CD14-positive monocyte (primary cell): ENCODE measurements around the gene LTBP1. TPM values are rescaled to one million over a fixed set of nuclear protein-coding genes. Genes with fewer than 3 reads are reported as not detected.

Source experiments
- DNase-seq, 3 donors: peaks; one replicate each; pipeline ENCODE4 v3.0.0-alpha.2; 2011 to 2022
- H2AFZ ChIP-seq: 2 replicates; pipeline ENCODE4 v1.6.0; 2012; ENCODE audit warnings: mild to moderate bottlenecking, low read depth, low read length, inconsistent platforms; ENCODE audit not compliant: insufficient read depth, poor library complexity, severe bottlenecking
- H3K27ac ChIP-seq, 2 donors: 1 replicate in 1 of 2; 2 replicates in 1 of 2; pipeline ENCODE4 v1.5.1; 2012 to 2013; ENCODE audit warnings: low read length in 2 of 2, control low read depth in 1 of 2, inconsistent platforms in 1 of 2, low read depth in 1 of 2, mild to moderate bottlenecking in 1 of 2
- H3K27me3 ChIP-seq, 2 donors: one replicate each; pipeline versions ENCODE4 v1.6.0 to v1.6.1; 2011 to 2013; ENCODE audit warnings: low read length in 2 of 2; ENCODE audit not compliant: control insufficient read depth in 2 of 2, insufficient read depth in 2 of 2
- H3K36me3 ChIP-seq, 2 donors: replicated peaks in 1 of 2; 1 replicate in 1 of 2; 2 replicates in 1 of 2; pipeline versions ENCODE4 v1.5.1 to v1.6.1; 2012 to 2013; ENCODE audit warnings: low read length in 2 of 2, control low read depth in 1 of 2, inconsistent platforms in 1 of 2, mild to moderate bottlenecking in 1 of 2; ENCODE audit not compliant: insufficient read depth in 2 of 2, control insufficient read depth in 1 of 2
- H3K4me1 ChIP-seq, 2 donors: 1 replicate in 1 of 2; 2 replicates in 1 of 2; pipeline versions ENCODE4 v1.5.1 to v1.6.1; 2012 to 2013; ENCODE audit warnings: low read length in 2 of 2, control low read depth in 1 of 2, inconsistent platforms in 1 of 2, mild to moderate bottlenecking in 1 of 2, moderate library complexity in 1 of 2; ENCODE audit not compliant: insufficient read depth in 2 of 2, control insufficient read depth in 1 of 2
- H3K4me2 ChIP-seq: replicated peaks from 2 replicates; pipeline ENCODE3; 2012; ENCODE audit warnings: low read length, moderate library complexity, mild to moderate bottlenecking; ENCODE audit not compliant: poor library complexity, severe bottlenecking; ENCODE audit errors: extremely low read depth
- H3K4me3 ChIP-seq, 3 experiments: fragments of 200-600 bp in 1 of 3; sonication (generic) in 1 of 3; replicated peaks in 1 of 3; 1 replicate in 2 of 3; 2 replicates in 1 of 3; pipeline ENCODE4 v1.5.1; 2011 to 2013; ENCODE audit warnings: low read length in 3 of 3, mild to moderate bottlenecking in 3 of 3, control low read depth in 2 of 3, low read depth in 2 of 3, inconsistent platforms in 1 of 3, moderate library complexity in 1 of 3
- H3K79me2 ChIP-seq: 2 replicates; pipeline ENCODE4 v1.6.0; 2012; ENCODE audit warnings: mild to moderate bottlenecking, control low read depth, inconsistent platforms, low read length, moderate library complexity; ENCODE audit not compliant: insufficient read depth
- H3K9ac ChIP-seq: 2 replicates; pipeline ENCODE4 v1.6.0; 2017; ENCODE audit warnings: low read length, mild to moderate bottlenecking; ENCODE audit not compliant: insufficient read depth, poor library complexity, severe bottlenecking
- H3K9me3 ChIP-seq, 2 donors: replicated peaks in 1 of 2; 1 replicate in 1 of 2; 2 replicates in 1 of 2; pipeline versions ENCODE4 v1.5.1 to v1.6.1; 2012 to 2013; ENCODE audit warnings: low read length in 2 of 2, control low read depth in 1 of 2; ENCODE audit not compliant: control insufficient read depth in 1 of 2, insufficient read depth in 1 of 2
- H4K20me1 ChIP-seq: 2 replicates; pipeline ENCODE4 v1.6.0; 2012; ENCODE audit warnings: mild to moderate bottlenecking, low read length, control low read depth, moderate library complexity; ENCODE audit not compliant: insufficient read depth
- H3K27ac Mint-ChIP-seq, 7 donors: one replicate each; pipeline ENCODE4 v1.8.0; 2020; ENCODE audit warnings: mild to moderate bottlenecking in 7 of 7, mixed read lengths in 7 of 7, moderate library complexity in 6 of 7, inconsistent platforms in 2 of 7
- H3K27me3 Mint-ChIP-seq, 3 donors: one replicate each; pipeline ENCODE4 v1.8.0; 2021 to 2022; ENCODE audit warnings: low read depth in 3 of 3, mild to moderate bottlenecking in 3 of 3, mixed read lengths in 3 of 3, moderate library complexity in 3 of 3, inconsistent platforms in 1 of 3
- H3K36me3 Mint-ChIP-seq, 2 donors: one replicate each; pipeline ENCODE4 v1.8.0; 2020; ENCODE audit warnings: mixed read lengths in 2 of 2, inconsistent platforms in 1 of 2, mild to moderate bottlenecking in 1 of 2
- H3K4me1 Mint-ChIP-seq: one replicate; pipeline ENCODE4 v1.8.0; 2020; ENCODE audit warnings: mild to moderate bottlenecking, mixed read lengths
- H3K4me3 Mint-ChIP-seq, 2 donors: one replicate each; pipeline ENCODE4 v1.8.0; 2020; ENCODE audit warnings: mild to moderate bottlenecking in 2 of 2, mixed read lengths in 2 of 2, moderate library complexity in 1 of 2
- H3K9me3 Mint-ChIP-seq, 7 donors: one replicate each; pipeline ENCODE4 v1.8.0; 2020 to 2022; ENCODE audit warnings: mixed read lengths in 7 of 7, mild to moderate bottlenecking in 6 of 7, moderate library complexity in 6 of 7, inconsistent platforms in 2 of 7
- CTCF ChIP-seq: fragments of 200-600 bp; IDR thresholded peaks from one replicate; pipeline ENCODE4 v1.8.0; 2022; ENCODE audit warnings: antibody characterized with exemption, mild to moderate bottlenecking
- WGBS: methylation state at CpG from one replicate; pipeline ENCODE4 v1.1.5; 2013; ENCODE audit warnings: missing lambda C conversion rate; ENCODE audit not compliant: insufficient coverage; 5-methylcytosine and 5-hydroxymethylcytosine counted together
- intact Hi-C, 2 donors: fragments of 100-400 bp; cut with micrococcal nuclease; formaldehyde crosslinking; loops; one replicate each; pipeline versions ENCODE4 v1.15.0 to v1.15.1; 2023
- polyA plus RNA-seq, 3 donors: library from polyadenylated mRNA; depleted of rRNA in 1 of 3; unstranded in 2 of 3; stranded (reverse) in 1 of 3; fragments of 300-500 nt in 2 of 3; fragments of >200 nt in 1 of 3; fragmentation: Illumina TruSeq in 2 of 3; gene quantifications; 1 replicate in 2 of 3; 2 replicates in 1 of 3; pipeline ENCODE4 v1.2.3, GENCODE V29; 2012 to 2021

Gene LTBP1
- polyA plus RNA-seq, 3 donors: 0.18 to 0.24 TPM; not detected in 1

- Histone ChIP-seq H3K27ac (no peak overlapping the region), H3K9me3 (no peaks in the 10 kb centered on the region), H3K9ac (no peak overlapping the region), H3K4me3 (no peak overlapping the region), H4K20me1 (no peaks in the 10 kb centered on the region), H3K36me3 (no peaks in the 10 kb centered on the region), H3K79me2 (no peaks in the 10 kb centered on the region), H3K4me1 (peaks cover 0 to 6% of the 10 kb centered on the region in 2 donors), H3K4me2 (no peak overlapping the region), H2AFZ (no peak overlapping the region), H3K27me3 (no peaks in the 10 kb centered on the region)
- H3K4me1 Mint-ChIP-seq: peaks cover 8% of the 10 kb centered on the region
- no peak overlapping the region for H3K27ac Mint-ChIP-seq
- WGBS: 83% methylated on average over 2 of the region's 3 CpGs
- H3K36me3 Mint-ChIP-seq: no peaks in the 10 kb centered on the region
- intact Hi-C loops: no loop called here
- H3K4me3 Mint-ChIP-seq: no peak overlapping the region
- TF ChIP-seq CTCF: no peak
- no peak for DNase-seq
- peaks cover 2 to 4% (median 2%) of the 10 kb centered on the region in 3 donors for H3K27me3 Mint-ChIP-seq
- peaks cover 0 to 2% (median 0%) of the 10 kb centered on the region in 7 donors for H3K9me3 Mint-ChIP-seq
Measured at GRCh38 chr2:32905270-32905669, 41.5 kb upstream of the LTBP1 start.

- Mint-ChIP-seq H3K4me1 (no peaks in the 10 kb centered on the region), H3K4me3 (no peak overlapping the region), H3K9me3 (peaks cover 0 to 12% (median 2%) of the 10 kb centered on the region in 7 donors), H3K27me3 (peaks cover 0 to 4% (median 4%) of the 10 kb centered on the region in 3 donors), H3K27ac (no peak overlapping the region), H3K36me3 (no peaks in the 10 kb centered on the region)
- no peak for DNase-seq
- H3K79me2 ChIP-seq: no peaks in the 10 kb centered on the region
- no peaks in the 10 kb centered on the region for H3K9me3 ChIP-seq
- no peak overlapping the region for H3K27ac ChIP-seq
- no peak overlapping the region for H2AFZ ChIP-seq
- H3K4me2 ChIP-seq: no peak overlapping the region
- H3K4me3 ChIP-seq: no peak overlapping the region
- no peak for TF ChIP-seq CTCF
- no peaks in the 10 kb centered on the region for H4K20me1 ChIP-seq
- no peaks in the 10 kb centered on the region for H3K4me1 ChIP-seq
- no peak overlapping the region for H3K9ac ChIP-seq
- 100% methylated on average over 1 of the region's 8 CpGs for WGBS
- intact Hi-C loops: no loop called here
- H3K36me3 ChIP-seq: no peaks in the 10 kb centered on the region
- H3K27me3 ChIP-seq: no peaks in the 10 kb centered on the region
Measured at GRCh38 chr2:32910883-32911598, 35.7 kb upstream of the LTBP1 start.
